Measurements from ENCODE around the gene DYNC1LI2. TPM values are rescaled to one million over a fixed set of nuclear protein-coding genes. Genes with fewer than 3 reads are reported as not detected.

The DYNC1LI2 gene
- total RNA-seq, 1 experiment from 2014 or later, result 92.7 TPM

DNA sequence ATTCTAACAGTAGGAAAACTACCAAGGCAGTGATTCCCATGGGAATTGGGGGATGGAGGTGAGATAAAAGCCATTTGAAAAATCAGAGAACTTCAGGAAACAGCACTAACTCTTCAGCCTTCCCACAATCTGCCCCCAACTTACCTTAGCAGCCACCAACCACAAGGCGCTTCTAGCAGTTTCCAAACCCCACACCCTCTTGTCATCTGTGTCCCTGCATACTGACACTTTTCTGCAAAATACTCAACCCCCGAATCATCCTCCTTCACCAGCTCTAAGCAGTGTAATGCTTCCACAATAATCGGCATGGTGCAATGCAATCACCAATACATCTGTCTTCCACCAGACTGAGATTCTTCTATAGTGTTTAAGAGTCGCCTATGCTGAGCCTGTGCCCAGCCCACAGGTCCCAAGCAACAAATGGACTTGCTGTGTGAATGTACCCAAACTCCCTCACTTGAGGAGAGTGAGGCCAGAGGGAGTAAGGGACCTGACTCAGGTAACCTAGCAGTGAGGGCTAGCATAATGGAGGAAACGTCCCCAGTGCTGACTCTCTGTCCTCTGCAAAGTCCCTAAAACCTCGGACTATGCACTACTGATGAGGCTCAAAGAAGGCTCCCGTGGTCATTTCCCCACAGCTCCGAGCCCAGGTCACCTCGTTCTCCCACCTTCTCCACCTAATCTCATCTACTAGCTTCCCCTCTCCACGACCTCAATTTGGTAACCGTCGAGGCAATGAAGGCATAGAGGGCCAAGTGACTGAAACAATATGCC lies 943 bp downstream of the DYNC1LI2 start:
- H3K36me3 ChIP-seq (ENCODE audit: low read depth), result peaks cover 14% of the 10 kb centered on the region; the same call in 1 of the 2 replicates
- POLR2A ChIA-PET (ENCODE audit: unreplicated experiment), result interaction anchor here (0.6 kb wide), 1 partner anchor 165 kb away, joined by 3 read pairs; no protein-coding TSS in a partner anchor
- peak overlapping the region; percentile 89 for H3K4me3 ChIP-seq
- peaks cover 14% of the 10 kb centered on the region for H3K4me1 ChIP-seq (replicated peaks; ENCODE audit: insufficient read depth)
- CTCF ChIA-PET, result interaction anchor here (2.0 kb wide), 1 partner anchor 9 kb away, joined by 21 read pairs; no protein-coding TSS in a partner anchor
- H4K20me1 ChIP-seq (ENCODE audit: insufficient read depth), result peaks cover 12% of the 10 kb centered on the region
- no peaks in the 10 kb centered on the region for H3K27me3 ChIP-seq (ENCODE audit: insufficient read depth, low read depth)
- H3K9me3 ChIP-seq (ENCODE audit: insufficient read depth, low read depth), result no peaks in the 10 kb centered on the region
- H3K79me2 ChIP-seq (ENCODE audit: low read depth), result peaks cover 40% of the 10 kb centered on the region
- intact Hi-C loops (cut with micrococcal nuclease; ENCODE audit: unreplicated experiment), result no loop called here
- H2AFZ ChIP-seq, result peak overlapping the region; percentile 99
- TSS peak; percentile 38 for BruUV-seq (replicated peaks)
- H3F3A ChIP-seq (ENCODE audit: insufficient read depth, low read depth), result no peaks in the 10 kb centered on the region; the same call in 1 of the 2 replicates
- H3K4me2 ChIP-seq, result peak overlapping the region; percentile 95
- peak overlapping the region; percentile 61; the same call in 1 of the 2 replicates for H3K27ac ChIP-seq
- DNase-seq, result no peak
- H3K9me2 ChIP-seq (ENCODE audit: insufficient read depth), result no peaks in the 10 kb centered on the region
- TF ChIP-seq, protein P1, sequence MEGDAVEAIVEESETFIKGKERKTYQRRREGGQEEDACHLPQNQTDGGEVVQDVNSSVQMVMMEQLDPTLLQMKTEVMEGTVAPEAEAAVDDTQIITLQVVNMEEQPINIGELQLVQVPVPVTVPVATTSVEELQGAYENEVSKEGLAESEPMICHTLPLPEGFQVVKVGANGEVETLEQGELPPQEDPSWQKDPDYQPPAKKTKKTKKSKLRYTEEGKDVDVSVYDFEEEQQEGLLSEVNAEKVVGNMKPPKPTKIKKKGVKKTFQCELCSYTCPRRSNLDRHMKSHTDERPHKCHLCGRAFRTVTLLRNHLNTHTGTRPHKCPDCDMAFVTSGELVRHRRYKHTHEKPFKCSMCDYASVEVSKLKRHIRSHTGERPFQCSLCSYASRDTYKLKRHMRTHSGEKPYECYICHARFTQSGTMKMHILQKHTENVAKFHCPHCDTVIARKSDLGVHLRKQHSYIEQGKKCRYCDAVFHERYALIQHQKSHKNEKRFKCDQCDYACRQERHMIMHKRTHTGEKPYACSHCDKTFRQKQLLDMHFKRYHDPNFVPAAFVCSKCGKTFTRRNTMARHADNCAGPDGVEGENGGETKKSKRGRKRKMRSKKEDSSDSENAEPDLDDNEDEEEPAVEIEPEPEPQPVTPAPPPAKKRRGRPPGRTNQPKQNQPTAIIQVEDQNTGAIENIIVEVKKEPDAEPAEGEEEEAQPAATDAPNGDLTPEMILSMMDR (conservative IDR thresholded peaks at IDR 0.05), result no peak
- no peak for TF ChIP-seq EZH2 (IDR thresholded peaks at IDR 0.05; ENCODE audit: low read depth)

DNA sequence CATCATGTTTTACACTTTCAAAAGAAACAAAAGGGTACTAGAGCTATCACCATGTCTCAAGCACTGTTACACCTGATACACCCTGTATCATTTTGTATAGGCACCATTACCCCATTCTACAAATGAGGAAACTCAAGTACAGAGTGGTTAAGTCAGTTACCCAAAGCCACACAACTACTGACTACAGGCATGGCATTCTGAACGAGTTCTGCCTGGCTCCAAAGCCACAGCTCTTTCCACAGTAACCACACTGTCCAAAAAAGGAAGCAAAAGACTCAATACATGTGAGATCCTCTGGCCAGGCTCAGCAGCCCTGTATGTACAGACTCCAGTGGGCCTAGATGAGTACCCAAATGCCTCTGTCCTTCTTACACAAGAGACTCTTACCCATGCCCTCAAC lies 4.7 kb downstream of the DYNC1LI2 start:
- CTCF ChIA-PET, result no interaction called here
- Histone ChIP-seq H3K27ac (no peak overlapping the region), H3K36me3 (ENCODE audit: low read depth) (peaks cover 24% of the 10 kb centered on the region; the same call in 1 of the 2 replicates), H3K4me1 (replicated peaks; ENCODE audit: insufficient read depth) (peaks cover 18% of the 10 kb centered on the region), H3K9me2 (ENCODE audit: insufficient read depth) (no peaks in the 10 kb centered on the region), H3K79me2 (ENCODE audit: low read depth) (peaks cover 40% of the 10 kb centered on the region), H4K20me1 (ENCODE audit: insufficient read depth) (peaks cover 22% of the 10 kb centered on the region), H3K4me3 (no peak overlapping the region), H3K9me3 (ENCODE audit: insufficient read depth, low read depth) (no peaks in the 10 kb centered on the region), H3K4me2 (no peak overlapping the region), H2AFZ (no peak overlapping the region), H3F3A (ENCODE audit: insufficient read depth, low read depth) (peaks cover 16% of the 10 kb centered on the region), H3K27me3 (ENCODE audit: insufficient read depth, low read depth) (no peaks in the 10 kb centered on the region)
- no peak for DNase-seq
- BruUV-seq (replicated peaks), result no TSS peak
- intact Hi-C loops (cut with micrococcal nuclease; ENCODE audit: unreplicated experiment), result no loop called here
- POLR2A ChIA-PET (ENCODE audit: unreplicated experiment), result no interaction called here
- no peak for TF ChIP-seq EZH2 (IDR thresholded peaks at IDR 0.05; ENCODE audit: low read depth)
- TF ChIP-seq, protein P1 (conservative IDR thresholded peaks at IDR 0.05), result no peak

DNA sequence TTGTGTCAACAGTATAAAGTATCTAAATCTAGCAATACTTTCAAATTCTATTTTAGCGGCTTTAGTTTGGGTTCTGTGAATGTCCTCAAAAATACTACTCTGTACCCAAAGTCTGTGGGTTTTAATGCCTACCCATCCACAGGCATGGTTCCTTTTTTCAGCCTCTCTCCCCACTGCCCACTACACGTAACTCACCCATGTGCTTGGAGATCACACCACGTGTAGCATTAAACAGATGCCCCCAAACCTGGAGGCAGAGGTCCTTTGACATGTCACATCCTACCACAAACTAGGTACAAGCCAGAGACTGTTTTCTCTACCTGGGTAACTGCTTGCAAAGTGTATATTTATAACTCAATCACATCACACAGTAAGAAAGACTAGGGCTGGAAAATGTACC lies 5.4 kb downstream of the DYNC1LI2 start:
- peaks cover 24% of the 10 kb centered on the region; the same call in 1 of the 2 replicates for H3K36me3 ChIP-seq (ENCODE audit: low read depth)
- H2AFZ ChIP-seq, result no peak overlapping the region
- H3K27ac ChIP-seq, result no peak overlapping the region
- DNase-seq, result no peak
- peaks cover 40% of the 10 kb centered on the region for H3K79me2 ChIP-seq (ENCODE audit: low read depth)
- no TSS peak for BruUV-seq (replicated peaks)
- no peak overlapping the region for H3K4me2 ChIP-seq
- TF ChIP-seq, protein P1 (conservative IDR thresholded peaks at IDR 0.05), result no peak
- no peak for TF ChIP-seq EZH2 (IDR thresholded peaks at IDR 0.05; ENCODE audit: low read depth)
- H3K9me3 ChIP-seq (ENCODE audit: insufficient read depth, low read depth), result no peaks in the 10 kb centered on the region
- ChIA-PET CTCF (no interaction called here), POLR2A (ENCODE audit: unreplicated experiment) (no interaction called here)
- no peaks in the 10 kb centered on the region for H3K9me2 ChIP-seq (ENCODE audit: insufficient read depth)
- intact Hi-C loops (cut with micrococcal nuclease; ENCODE audit: unreplicated experiment), result no loop called here
- peaks cover 24% of the 10 kb centered on the region for H3K4me1 ChIP-seq (replicated peaks; ENCODE audit: insufficient read depth)
- peaks cover 20% of the 10 kb centered on the region for H3F3A ChIP-seq (ENCODE audit: insufficient read depth, low read depth)
- H3K4me3 ChIP-seq, result no peak overlapping the region
- peaks cover 24% of the 10 kb centered on the region for H4K20me1 ChIP-seq (ENCODE audit: insufficient read depth)
- no peaks in the 10 kb centered on the region for H3K27me3 ChIP-seq (ENCODE audit: insufficient read depth, low read depth)

Measured in PC-9 (cell line).